Measurements from ENCODE around the gene GMCL2.

GRCh38 chr5:178192787-178193186, 5.6 kb upstream of the GMCL2 start:
- TF ChIP-seq CTCF (IDR thresholded peaks at IDR 0.05) (no peak), POLR2AphosphoS5 (IDR thresholded peaks at IDR 0.05) (no peak), POLR2A (IDR thresholded peaks at IDR 0.05) (no peak)
